Thyroid gland (tissue), 4 donors: Measurements from ENCODE around the gene NDUFB8.

ENCODE experiments used
- POLR2A ChIP-seq, 2 donors: fragments of 450-650 bp; IDR thresholded peaks; one replicate each; pipeline ENCODE4 v1.6.1; 2017; ENCODE audit warnings: antibody characterized with exemption in 2 of 2, mild to moderate bottlenecking in 2 of 2, moderate library complexity in 1 of 2
- TF ChIP-seq, protein P1 (sequence below), 6 experiments: fragments of 200-600 bp in 3 of 6; fragments of 450-650 bp in 3 of 6; sonication (generic) in 3 of 6; IDR thresholded peaks; one replicate each; pipeline ENCODE4 v1.5.1; 2016 to 2019; ENCODE audit warnings: antibody characterized with exemption in 6 of 6, mild to moderate bottlenecking in 2 of 6, inconsistent platforms in 1 of 6, moderate library complexity in 1 of 6

- no peak for TF ChIP-seq POLR2A (IDR thresholded peaks at IDR 0.05)
- TF ChIP-seq, protein P1, sequence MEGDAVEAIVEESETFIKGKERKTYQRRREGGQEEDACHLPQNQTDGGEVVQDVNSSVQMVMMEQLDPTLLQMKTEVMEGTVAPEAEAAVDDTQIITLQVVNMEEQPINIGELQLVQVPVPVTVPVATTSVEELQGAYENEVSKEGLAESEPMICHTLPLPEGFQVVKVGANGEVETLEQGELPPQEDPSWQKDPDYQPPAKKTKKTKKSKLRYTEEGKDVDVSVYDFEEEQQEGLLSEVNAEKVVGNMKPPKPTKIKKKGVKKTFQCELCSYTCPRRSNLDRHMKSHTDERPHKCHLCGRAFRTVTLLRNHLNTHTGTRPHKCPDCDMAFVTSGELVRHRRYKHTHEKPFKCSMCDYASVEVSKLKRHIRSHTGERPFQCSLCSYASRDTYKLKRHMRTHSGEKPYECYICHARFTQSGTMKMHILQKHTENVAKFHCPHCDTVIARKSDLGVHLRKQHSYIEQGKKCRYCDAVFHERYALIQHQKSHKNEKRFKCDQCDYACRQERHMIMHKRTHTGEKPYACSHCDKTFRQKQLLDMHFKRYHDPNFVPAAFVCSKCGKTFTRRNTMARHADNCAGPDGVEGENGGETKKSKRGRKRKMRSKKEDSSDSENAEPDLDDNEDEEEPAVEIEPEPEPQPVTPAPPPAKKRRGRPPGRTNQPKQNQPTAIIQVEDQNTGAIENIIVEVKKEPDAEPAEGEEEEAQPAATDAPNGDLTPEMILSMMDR (IDR thresholded peaks at IDR 0.05) = no peak
Measured at GRCh38 chr10:100554902-100555301, 25.2 kb upstream of the NDUFB8 start.
